Superior temporal gyrus (tissue), 1 donor: ENCODE measurements around the gene SPR.
A peak's percentile ranks its signal among the peaks of the same experiment; 100 is the strongest.

Experiments used
- DNase-seq: peaks from one replicate; pipeline ENCODE4 v3.0.0-alpha.2; 2016; ENCODE audit errors: extremely low spot score

The SPR gene

DNA sequence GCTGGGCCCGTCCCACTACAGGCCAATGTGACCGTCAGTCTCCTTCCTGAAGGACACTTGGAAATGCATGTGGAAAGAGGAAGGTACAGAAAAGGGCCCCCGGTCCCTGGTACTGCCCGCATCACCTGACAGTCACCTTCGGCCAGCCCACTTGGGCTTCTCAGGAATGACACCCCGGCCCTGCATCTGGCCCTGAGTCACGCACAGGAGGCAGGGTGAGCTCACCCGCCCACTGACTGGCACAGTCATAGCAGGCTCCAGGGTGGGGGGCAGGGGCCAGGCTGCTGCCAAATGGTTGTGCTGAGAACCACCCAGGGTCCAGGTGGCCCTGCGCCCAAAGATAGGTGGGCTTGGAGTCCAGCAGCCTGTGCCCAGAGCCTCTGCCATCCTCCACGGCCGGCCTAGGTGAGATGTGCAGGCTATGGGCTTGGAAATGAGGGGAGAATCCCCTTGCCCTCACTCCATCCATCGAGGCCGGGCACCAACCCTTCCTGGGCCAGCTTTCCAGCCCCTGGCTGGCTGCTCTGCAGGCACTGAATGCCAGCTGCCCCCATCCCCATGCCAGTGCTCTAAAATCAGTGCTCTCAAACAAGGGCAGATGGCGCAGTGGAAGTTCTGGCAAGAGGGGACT lies 44.2 kb downstream of the SPR start:
- DNase-seq, result no peak

DNA sequence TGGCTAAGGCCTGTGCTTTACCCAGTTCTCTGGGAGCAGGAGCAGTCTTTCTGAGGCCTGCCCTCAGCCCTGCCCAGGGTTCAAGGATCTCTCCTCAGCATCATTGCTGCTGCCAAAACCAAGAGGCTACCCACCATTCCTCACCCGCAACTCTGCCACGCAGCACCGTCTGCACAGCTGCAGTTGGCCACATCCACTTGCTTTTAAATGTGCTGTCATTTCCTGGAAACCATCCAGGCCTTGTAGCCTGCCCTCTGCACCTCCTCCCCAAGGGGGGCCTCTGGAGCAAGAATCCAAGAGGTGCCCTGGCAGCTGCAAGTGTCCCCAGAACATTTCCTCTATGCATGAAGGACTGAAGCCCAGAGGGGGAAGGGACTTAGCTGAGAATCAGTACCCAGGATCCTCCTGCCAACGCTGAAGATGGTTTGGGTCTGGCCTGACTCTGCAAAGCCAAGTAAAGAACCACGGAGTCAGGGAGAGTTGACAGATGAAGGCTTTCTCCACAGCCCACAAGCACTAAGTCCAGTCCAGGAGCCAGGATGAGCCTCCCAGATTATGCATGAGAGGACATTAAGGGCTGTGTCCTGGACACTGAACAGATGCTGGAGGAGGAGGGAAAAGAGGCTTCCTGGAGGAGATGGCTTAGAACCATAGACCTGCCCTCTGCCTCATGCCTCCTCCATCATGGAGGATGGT lies 45.0 kb downstream of the SPR start:
- no peak for DNase-seq

DNA sequence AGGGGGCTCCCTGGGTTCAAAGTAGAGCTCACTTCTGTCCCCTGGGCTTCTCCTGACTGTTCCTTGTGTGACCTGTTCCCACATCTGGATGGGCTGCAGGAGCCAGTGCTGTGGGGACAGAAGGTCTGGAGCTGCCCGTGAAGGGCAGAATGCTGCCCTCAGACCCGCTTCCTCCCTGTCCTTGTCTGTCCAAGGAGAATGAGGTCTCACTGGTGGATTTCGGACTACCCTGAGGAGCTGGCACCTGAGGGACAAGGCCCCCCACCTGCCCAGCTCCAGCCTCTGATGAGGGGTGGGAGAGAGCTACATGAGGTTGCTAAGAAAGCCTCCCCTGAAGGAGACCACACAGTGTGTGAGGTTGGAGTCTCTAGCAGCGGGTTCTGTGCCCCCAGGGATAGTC lies 45.6 kb downstream of the SPR start:
- no peak for DNase-seq

DNA sequence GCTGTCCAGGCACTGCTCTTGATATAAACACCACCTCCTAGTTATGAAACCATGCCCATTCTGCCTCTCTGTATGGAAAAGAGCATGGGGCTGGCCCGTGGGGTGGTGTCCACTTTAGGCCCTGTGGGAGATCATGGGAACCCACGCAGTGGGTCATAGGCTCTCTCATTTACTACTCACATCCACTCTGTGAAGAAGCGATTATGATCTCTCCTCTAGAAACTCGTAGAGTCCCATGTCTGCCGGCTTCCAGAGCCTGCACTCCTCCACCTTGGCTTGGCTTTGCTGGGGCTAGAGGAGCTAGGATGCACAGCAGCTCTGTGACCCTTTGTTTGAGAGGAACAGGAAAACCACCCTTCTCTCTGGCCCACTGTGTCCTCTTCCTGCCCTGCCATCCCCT lies 46.0 kb downstream of the SPR start:
- DNase-seq, result no peak

DNA sequence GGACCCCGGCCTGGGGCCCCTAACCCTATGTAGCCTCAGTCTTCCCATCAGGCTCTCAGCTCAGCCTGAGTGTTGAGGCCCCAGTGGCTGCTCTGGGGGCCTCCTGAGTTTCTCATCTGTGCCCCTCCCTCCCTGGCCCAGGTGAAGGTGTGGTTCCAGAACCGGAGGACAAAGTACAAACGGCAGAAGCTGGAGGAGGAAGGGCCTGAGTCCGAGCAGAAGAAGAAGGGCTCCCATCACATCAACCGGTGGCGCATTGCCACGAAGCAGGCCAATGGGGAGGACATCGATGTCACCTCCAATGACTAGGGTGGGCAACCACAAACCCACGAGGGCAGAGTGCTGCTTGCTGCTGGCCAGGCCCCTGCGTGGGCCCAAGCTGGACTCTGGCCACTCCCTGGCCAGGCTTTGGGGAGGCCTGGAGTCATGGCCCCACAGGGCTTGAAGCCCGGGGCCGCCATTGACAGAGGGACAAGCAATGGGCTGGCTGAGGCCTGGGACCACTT lies 46.5 kb downstream of the SPR start:
- no peak for DNase-seq

DNA sequence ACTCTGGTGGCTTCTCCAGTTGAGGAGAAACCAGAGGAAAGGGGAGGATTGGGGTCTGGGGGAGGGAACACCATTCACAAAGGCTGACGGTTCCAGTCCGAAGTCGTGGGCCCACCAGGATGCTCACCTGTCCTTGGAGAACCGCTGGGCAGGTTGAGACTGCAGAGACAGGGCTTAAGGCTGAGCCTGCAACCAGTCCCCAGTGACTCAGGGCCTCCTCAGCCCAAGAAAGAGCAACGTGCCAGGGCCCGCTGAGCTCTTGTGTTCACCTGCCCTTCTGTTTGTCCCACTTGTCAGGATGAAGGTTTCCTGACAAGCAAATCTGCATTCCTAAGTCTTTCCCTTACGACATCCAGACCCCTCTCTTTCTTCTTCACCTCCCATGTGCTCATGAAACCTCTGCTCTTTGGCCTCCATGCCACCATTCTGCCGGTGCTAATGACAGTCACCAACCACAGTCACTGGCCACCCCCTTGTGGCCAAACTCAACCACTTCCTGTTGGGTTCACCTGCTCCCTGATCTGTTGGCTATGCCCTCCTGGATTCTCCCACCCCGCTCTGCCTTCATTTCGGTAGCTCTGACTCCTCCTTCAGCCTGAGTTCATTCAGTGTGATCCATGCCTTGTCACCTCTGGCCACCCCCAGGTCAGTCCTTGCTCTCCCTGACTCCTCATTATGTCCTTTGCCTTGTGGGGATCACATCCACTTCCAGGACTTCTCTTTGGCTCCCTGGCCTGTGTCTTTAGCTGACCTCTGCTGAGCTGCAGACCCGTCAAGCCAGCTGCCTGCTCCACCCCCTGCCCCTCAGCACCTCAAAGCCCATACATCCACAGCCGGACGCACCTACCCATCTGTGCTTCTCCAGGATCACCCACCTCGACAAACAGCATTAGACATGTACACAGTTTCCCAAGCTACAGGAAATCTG lies 47.7 kb downstream of the SPR start:
- no peak for DNase-seq

DNA sequence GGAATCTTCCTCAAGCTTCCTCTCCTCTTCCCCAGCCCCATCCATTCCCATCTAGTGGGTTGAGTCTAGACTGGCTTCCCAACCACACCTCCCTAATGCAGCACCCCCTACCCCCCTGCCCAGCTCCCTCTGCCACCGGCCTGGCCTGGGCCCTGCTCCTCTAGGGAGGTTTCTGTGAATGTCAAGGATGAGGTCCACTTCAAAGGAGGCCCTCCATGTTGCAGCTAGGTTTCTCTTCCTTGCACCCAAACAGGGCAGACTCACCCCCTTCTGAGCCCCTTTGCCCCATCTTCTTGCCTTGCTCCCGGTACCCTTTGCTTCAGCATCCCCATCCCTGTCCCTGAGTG lies 48.4 kb downstream of the SPR start:
- DNase-seq, result no peak

DNA sequence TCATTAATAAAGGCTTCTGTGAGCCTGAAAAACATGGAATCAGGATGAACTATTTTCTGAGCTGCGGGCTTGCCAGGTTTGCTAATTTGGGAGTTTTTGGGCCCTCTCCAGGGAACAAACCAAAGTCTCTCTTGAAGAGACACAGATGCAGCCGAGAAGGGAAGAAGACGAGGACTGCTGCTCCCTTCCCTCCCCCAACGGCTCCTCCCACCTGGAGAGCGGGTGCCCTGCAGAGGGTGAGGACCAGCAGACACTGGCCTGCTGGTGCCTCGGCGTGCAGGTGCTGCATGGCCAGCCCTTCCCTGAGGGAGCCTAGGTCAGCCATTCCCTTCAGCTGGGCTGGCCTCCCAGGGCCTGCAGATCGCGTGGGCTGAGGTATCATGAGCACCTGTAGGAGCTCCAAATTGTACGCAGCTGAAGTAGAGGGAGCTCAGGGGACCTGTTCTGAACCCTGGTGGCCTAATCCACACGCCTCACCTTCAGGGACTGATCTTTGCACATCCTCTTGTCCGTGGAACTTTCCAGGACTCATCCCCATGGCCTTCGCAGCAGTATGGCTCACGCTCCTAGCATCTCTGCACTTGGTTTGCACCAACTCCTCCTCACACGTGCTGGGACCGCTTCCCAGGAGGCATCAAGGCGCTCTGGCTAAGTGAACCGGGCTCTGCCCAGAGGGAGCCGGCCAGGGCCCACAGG lies 49.6 kb downstream of the SPR start:
- DNase-seq, result peak; percentile 65

DNA sequence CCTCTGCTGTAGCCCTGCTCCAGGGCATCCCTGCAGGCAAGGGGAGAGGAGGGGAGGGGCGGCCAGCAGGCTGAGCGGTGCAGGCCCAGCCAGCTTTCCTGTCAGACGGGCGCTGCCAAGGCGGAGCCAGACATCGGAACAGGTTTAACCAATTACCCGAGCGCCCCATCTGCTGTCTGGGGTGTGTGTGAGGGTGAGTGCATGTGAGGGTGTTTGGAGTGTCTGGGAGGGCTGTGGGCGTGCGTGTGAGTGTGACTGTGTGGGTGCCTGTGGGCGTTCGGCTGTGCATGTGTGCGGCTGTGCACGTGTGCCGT lies 50.1 kb downstream of the SPR start:
- DNase-seq, result no peak

DNA sequence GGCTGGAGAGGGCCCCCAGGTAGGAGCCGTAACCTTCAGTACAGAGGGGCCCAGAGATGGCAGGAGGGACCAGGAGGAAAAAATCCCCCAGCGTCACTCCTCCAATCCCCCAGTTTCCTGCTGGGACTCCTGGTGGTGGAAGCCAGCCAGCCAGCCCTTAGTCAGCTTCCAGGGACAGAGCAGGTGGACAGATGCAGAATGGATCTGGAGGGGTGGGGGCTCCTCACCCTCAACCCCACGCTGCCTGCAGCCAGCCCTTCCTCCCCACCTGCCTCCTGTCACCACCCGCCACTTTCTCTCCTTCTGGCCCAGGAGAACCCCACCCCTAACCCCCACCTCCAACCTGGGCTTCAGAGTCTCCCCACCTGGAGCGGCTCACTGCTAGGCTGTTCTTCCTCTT lies 51.2 kb downstream of the SPR start:
- no peak for DNase-seq

DNA sequence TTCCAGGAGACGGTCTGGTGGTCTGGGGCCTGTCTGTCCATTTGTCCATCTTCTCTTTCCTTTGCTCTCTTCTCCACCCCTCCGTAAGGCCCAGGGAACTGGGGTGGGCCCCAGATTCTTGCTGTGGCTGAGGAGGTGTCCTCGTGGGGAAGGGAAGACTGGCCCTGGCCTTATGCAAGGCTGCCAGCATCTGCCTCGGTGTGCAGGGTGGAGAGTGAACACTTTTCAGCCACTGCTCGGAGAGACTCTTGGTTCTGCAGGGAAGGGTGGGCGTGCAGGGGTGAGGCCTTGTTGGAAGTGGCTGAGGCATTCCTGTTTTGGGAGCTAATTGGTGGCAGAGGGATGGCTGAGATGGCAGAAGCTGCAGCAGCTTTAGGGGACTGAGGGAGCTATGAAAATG lies 53.2 kb downstream of the SPR start:
- no peak for DNase-seq

DNA sequence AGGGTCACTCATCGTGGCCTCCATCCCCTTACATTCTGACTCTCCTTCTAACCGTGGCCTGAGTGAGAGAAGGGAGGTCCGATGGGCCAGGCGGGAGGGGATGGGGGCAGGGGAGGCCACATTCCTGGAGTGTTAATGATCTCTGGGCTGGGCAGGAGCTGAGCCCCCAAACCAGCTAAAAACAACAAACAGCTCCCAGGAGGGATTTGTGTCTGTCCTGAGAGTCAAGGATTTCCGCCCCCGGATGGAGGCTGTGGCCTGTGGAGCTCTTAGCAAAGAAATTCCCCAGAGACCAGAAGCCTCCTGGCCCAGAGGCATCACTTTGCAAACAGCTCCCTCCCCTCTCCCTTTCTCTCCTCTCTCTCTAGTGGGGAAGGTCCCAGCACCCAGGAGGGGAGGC lies 53.6 kb downstream of the SPR start:
- no peak for DNase-seq
